ENCODE measurements around the gene DAB1.

Gene DAB1

GRCh38 chr1:57411262-57411661 is 12.6 kb downstream of the DAB1 start:
- no peak for DNase-seq (ENCODE audit: low read depth)

- DNase-seq (ENCODE audit: low read depth): no peak
Measured at GRCh38 chr1:57410508-57410907, 13.4 kb downstream of the DAB1 start.

- no peak for DNase-seq (ENCODE audit: low read depth)
Measured at GRCh38 chr1:57407928-57408327, 15.9 kb downstream of the DAB1 start.

- DNase-seq (ENCODE audit: low read depth): no peak
Measured at GRCh38 chr1:57406428-57406970, 17.4 kb downstream of the DAB1 start.

DNA sequence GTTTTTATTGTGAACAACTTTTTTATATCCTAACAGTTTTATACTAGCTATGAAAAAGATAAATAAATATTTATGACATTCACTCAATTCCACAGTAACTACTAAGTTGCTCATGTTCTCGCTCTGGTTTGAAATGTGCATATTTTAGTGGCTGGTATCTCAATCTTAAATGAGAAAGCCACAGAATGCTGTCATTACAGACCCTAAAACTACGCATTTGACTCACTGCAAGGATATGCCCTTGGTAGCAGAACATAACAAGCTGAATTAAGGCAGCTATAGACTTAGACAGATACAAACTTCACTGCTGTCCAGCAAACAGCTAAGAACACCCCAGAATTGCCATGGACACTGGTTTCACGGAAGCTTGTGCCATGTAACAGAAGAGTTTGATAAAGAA is 19.0 kb downstream of the DAB1 start:
- DNase-seq (ENCODE audit: low read depth): no peak

DNA sequence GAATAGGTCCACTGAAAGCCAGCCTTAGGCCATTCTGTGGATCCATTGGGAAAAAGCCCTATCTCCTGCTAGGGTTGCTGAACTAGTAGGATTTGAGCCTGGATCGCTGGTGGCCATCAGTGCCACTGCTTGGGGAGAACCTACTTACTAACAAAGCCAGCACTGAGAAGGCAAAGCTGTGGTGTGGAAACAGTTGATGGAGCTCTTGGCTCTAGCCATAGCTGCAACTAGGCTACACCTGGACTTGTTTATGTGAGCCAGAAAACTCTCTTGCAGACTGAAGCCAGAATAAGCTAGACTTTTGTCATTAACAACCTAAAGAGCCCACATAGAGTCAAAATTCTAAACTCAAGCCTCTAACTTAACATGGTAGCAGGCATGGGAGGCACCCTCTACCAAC is 20.7 kb downstream of the DAB1 start:
- DNase-seq (ENCODE audit: low read depth): no peak

GRCh38 chr1:57401671-57402070 is 22.2 kb downstream of the DAB1 start:
- DNase-seq (ENCODE audit: low read depth): no peak

GRCh38 chr1:57400048-57400447 is 23.8 kb downstream of the DAB1 start:
- no peak for DNase-seq (ENCODE audit: low read depth)

DNA sequence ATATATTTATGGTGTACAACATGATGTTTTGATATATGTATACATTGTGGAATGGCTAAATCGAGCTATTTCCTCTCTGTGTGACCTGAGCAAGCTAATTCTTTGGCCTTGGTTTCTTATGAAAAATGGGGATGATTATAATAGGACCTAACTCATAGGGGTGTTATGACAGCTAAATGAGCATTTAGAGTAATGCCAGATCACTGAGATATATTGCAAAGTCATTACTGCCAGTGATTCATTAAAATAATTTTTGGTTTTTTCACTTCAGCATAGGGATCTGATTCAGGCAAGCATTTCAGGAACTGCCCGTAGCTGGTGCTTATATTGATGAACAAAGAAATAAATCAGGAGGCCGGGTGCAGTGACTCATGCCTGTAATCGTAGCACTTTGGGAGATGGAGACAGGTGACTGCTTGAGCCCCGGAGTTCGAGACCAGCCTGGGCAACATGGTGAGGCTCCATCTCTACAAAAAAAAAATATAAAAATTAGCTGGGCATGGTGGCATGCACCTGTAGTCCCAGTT is 30.7 kb downstream of the DAB1 start:
- DNase-seq (ENCODE audit: low read depth): no peak

- no peak for DNase-seq (ENCODE audit: low read depth)
Measured at GRCh38 chr1:57385336-57385735, 38.5 kb downstream of the DAB1 start.

DNA sequence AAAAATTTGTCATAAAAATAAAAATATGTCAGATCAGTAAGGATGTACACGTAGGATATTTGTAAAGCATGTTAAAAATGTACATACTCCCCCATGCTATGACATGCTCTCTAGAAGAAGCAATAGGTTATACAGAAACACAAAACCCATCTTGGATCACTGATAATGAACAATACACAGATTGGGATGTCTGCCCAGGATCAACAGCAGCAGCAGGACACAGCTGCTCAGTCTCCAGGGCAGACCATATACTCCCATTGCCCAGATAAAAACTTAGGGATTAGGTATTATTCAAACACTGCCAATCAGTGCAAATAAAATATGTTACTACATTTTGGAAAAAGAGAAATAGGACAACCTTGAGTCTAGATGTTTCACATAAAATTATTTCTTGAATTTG is 39.0 kb downstream of the DAB1 start:
- no peak for DNase-seq (ENCODE audit: low read depth)

- no peak for DNase-seq (ENCODE audit: low read depth)
Measured at GRCh38 chr1:57384284-57384683, 39.6 kb downstream of the DAB1 start.

- no peak for DNase-seq (ENCODE audit: low read depth)
Measured at GRCh38 chr1:57381871-57382270, 42.0 kb downstream of the DAB1 start.

GRCh38 chr1:57381426-57381825 is 42.4 kb downstream of the DAB1 start:
- DNase-seq (ENCODE audit: low read depth): no peak

- DNase-seq (ENCODE audit: low read depth): no peak
Measured at GRCh38 chr1:57380923-57381322, 42.9 kb downstream of the DAB1 start.

DNA sequence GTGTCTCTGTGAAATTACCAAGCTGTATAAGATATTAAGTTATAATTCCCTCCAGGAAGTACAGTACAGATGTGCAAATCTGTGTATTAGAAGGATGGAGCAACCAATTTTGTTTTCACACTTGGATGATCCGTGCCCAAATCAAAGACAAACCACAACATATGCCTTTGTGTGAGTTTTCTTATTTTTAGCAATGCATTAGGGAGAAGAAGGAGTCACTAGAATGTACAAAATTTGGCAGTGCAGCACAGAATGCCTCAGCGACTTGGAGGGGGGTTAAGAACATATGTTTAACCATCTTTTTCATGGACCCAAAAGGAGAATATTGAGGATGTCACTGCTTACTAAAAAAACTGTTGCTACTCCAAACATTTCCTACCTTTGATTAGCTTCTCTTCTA is 45.3 kb downstream of the DAB1 start:
- DNase-seq (ENCODE audit: low read depth): no peak

DNA sequence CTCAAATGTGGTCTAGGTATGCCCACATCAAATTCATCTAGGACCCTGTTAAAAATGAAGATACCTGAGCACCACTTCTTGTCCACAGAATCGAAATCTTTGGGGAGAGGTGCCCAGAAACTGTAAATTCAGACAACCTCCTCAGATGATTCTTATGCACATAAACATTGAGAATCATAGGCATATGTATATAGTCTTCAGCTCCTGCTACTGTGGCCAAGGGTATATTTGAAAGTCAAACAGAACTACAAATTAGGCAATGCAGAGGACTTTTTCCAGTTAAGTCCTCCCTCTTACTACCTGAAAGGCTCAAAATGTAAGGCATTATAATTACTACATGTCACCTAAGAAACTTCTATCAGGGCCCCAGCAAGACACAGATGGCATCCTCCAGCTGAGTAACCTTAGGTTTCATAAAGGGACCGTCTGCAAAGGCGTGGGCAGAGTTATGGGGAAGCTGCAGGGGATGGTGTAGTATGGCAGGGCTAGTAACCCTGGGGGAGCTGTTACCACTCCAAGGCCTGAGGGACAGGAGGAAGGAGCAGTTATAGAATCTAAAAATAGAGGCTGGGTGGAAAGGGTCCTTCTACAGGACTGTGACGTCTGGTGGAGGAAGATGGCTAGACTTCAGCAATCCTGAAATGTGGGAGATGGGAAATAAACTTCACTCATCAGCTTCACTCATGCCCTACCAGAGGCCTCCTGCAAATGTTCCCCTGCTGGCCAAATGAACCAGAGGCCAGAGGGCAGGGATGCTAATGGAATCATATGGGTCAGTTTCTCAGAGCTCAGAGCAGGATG is 46.3 kb downstream of the DAB1 start:
- no peak for DNase-seq (ENCODE audit: low read depth)

DNA sequence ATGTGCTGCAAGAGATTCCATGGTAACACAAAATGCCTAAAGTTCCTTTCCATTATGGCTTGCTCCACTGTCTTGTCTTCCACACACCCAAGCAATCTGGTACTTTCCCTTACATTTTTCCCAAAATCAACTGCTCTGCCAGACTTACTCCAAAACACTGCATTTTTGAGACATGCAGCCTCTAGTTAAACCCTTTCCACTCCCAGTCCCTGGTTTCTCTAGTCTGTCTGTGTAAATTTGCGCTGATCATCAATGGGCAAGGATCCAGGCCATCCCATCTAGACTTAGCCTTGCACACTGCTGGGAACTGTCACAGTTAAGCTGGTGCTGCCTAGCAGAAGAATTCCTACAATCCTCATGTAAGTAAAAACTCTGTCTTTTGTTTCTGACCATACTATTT is 47.8 kb downstream of the DAB1 start:
- no peak for DNase-seq (ENCODE audit: low read depth)

DNA sequence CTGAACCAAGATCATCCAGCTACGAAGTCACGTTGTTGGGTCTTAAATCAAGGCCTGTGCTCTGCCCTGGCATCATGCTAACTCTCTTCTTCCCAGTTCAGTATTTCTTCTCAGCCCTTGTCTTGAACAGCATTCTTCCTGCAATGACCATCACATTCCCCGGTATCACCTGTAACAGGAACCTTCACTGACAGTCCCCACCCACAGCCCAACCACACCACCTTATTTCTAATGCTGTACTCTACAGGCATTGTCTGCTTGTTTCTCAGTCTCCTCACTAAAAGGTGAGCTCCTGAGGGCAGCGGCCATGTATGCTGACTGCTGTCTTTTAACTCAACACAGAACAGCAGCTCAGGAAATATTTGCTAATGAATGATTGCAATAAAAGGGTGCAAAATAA is 54.0 kb downstream of the DAB1 start:
- DNase-seq (ENCODE audit: low read depth): no peak

DNA sequence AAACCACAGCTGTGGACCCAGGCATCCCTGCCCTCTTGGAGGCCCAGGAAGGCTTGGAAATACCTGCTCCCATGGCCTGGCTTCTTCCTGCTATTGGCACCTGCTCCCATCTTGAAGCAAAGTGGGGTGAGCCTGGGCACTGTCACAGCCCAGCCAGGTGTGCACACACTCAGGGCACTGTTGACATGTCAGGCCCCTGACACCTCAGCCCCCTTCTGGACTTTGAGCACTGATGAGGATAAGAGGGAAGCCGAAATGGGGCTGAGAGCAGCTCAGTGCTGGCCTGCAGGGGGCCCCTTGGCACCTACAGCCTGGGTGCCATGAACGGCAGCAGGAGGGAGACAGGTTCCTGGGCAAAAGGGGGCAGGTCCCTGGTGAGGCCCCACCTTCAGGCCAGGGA is 55.9 kb downstream of the DAB1 start:
- DNase-seq (ENCODE audit: low read depth): no peak

DNA sequence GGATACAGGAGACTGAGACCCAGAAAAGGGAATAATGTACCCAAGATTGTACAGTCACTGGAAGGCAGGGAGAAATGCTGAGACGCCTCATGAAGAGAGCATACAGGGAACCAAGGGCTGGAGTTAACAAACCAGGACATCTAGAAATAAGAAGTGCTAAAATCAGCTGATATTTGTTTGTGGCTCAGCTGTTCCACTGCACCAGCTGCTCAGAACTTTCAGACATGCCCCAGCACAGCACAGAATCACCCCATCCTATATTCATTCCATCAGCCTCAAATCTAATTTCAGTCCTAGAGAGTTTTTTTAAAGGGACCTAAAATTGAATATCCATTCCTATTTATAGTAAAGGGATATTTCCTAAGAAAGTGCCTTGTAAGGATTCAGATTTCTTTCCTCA is 60.2 kb downstream of the DAB1 start:
- DNase-seq (ENCODE audit: low read depth): no peak

DNA sequence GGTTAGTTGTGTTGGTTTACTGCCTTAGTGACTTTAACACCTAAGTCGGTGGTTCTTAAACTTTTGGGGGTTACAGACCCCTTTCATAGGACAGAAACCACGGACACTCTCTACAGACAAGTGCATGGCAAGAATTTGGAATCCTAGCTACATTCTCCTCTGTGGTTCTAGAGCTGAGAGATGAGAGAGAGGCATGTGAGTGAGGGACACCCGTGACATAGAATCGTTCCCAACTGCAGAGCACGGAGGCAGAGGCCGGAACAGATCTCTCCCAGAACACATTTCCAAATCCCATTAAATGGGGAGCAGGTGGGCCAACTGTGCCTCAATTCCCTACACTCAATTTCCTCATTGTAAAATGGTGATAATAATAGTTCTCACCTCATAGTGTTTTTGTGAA is 60.7 kb downstream of the DAB1 start:
- DNase-seq (ENCODE audit: low read depth): no peak

DNA sequence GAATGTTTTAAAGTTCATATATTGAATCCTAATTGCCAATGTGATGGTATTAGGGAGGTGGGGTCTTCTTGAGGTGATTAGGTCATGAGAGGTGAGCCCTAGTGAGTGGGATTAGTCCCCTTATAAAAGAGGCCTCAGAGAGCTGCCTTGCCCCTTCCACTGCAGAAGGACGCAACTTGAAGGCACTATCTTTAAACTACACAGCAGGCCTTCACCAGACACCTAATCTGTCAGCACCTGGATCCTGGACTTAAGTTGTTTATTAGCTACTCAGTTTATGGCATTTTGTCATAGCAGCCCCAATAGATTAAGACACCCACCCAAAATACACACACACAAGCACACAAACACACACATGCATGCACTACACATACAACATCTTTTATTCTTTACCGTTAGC is 61.4 kb downstream of the DAB1 start:
- DNase-seq (ENCODE audit: low read depth): no peak

DNA sequence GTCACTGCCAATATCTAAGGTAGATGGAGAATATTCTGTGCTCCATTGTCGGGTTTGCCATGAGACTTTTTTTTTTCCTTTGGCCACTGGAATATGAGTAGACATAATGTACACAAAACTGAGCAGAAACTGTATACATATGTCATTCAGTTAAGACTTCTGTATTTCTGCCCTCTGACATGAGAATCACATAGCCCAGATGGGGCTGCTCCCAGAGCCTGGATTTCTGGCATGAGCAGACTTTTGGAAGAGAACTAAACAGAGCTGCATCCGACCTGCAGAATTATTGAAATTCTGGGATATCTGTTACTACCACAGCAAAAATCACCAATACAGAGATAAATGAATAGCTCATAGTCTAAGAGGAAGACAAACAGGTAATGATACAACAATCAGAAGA is 62.3 kb downstream of the DAB1 start:
- DNase-seq (ENCODE audit: low read depth): no peak
